Measurements from ENCODE around the gene COL17A1. TPM values are rescaled to one million over a fixed set of nuclear protein-coding genes. Genes with fewer than 3 reads are reported as not detected.

COL17A1 gene
- total and polyA plus RNA-seq, 2 of the 13 experiments (the other 11 are each of a cell fraction or from before 2014, with no cell fraction given), result 0.03 TPM; not detected in 1

DNA sequence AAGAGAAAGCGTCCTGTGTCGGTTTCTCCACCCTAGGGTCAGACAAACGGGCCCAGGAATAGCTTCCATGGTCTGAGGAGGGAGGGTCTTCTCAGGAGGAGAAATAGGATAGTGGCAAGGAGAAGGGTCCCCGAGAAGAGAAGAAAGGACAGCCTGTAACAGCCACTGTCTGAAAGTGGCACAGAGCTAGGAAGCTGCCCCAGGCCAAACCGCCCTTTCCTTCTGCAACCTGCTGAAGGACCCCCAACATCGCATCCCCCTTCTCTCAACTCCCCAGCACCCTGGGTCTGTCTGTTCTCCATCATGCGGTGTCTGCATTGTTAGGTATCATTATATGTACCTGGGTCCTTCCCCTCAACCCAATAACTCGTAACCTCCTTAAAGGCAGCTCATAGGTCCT lies 47.1 kb downstream of the COL17A1 start:
- no TSS peak for BruUV-seq (replicated peaks)
- H3K4me3 ChIP-seq (replicated peaks in 1 of 3; ENCODE audit: insufficient read depth in 1 of 3, low read depth in 2 of 3, low read length in 3 of 3), result no peak overlapping the region
- no peak overlapping the region for H3K9ac ChIP-seq (ENCODE audit: insufficient read depth, low read depth, low read length)
- no peak overlapping the region for H2AFZ ChIP-seq (ENCODE audit: low read length)
- intact Hi-C loops (cut with micrococcal nuclease; ENCODE audit: unreplicated experiment), result no loop called here
- no peak overlapping the region for H3K4me2 ChIP-seq (ENCODE audit: low read depth, low read length)
- no peak overlapping the region for H3K27ac ChIP-seq (ENCODE audit: extremely low read length, insufficient read depth, low read length)
- no peak for DNase-seq (ENCODE audit: low spot score)
- POLR2A ChIA-PET, result no interaction called here
- 42% methylated on average over 8 of the region's 8 CpGs for WGBS (ENCODE audit: low lambda C conversion rate)
- H3K36me3 ChIP-seq (replicated peaks in 1 of 2; ENCODE audit: control insufficient read depth in 1 of 2, insufficient read depth in 2 of 2, low read length in 2 of 2), result no peaks in the 10 kb centered on the region
- H3K9me3 ChIP-seq (ENCODE audit: low read length), result no peaks in the 10 kb centered on the region
- CTCF ChIA-PET (ENCODE audit: low intra/inter-chr PET ratio, low total read pairs), result no interaction called here
- peaks cover 2 to 28% of the 10 kb centered on the region in 2 experiments; a peak in 4 of 5 replicates for H3K27me3 ChIP-seq (ENCODE audit: control insufficient read depth in 1 of 2, insufficient read depth in 2 of 2, low read length in 2 of 2)
- no peak for ATAC-seq
- in situ Hi-C loops (cut with HindIII; ENCODE audit: extremely low pct_ligation_motif_present, low pct_unique_long_range_greater_than_20kb), result no loop called here
- H3K4me1 ChIP-seq (ENCODE audit: insufficient read depth, low read length), result no peaks in the 10 kb centered on the region; the same call in 1 of the 2 replicates
- FAIRE-seq, result no peak
- no peaks in the 10 kb centered on the region for H4K20me1 ChIP-seq (ENCODE audit: insufficient read depth, low read length)
- H3K79me2 ChIP-seq (ENCODE audit: insufficient read depth, low read length), result no peaks in the 10 kb centered on the region
- TF ChIP-seq, protein P1, sequence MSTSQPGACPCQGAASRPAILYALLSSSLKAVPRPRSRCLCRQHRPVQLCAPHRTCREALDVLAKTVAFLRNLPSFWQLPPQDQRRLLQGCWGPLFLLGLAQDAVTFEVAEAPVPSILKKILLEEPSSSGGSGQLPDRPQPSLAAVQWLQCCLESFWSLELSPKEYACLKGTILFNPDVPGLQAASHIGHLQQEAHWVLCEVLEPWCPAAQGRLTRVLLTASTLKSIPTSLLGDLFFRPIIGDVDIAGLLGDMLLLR (CRISPR knock-in tag; IDR thresholded peaks at IDR 0.05), result no peak
- TF ChIP-seq ZNF709 (CRISPR knock-in tag; IDR thresholded peaks at IDR 0.05), result no peak
- TF ChIP-seq REPIN1 (CRISPR knock-in tag; IDR thresholded peaks at IDR 0.05; ENCODE audit: borderline replicate concordance, low read depth), result no peak
- TF ChIP-seq ZBTB8A (CRISPR knock-in tag; IDR thresholded peaks at IDR 0.05; ENCODE audit: borderline replicate concordance, low read depth), result no peak
- no peak for TF ChIP-seq ZNF780A (CRISPR knock-in tag; IDR thresholded peaks at IDR 0.05)
- TF ChIP-seq, protein P2, sequence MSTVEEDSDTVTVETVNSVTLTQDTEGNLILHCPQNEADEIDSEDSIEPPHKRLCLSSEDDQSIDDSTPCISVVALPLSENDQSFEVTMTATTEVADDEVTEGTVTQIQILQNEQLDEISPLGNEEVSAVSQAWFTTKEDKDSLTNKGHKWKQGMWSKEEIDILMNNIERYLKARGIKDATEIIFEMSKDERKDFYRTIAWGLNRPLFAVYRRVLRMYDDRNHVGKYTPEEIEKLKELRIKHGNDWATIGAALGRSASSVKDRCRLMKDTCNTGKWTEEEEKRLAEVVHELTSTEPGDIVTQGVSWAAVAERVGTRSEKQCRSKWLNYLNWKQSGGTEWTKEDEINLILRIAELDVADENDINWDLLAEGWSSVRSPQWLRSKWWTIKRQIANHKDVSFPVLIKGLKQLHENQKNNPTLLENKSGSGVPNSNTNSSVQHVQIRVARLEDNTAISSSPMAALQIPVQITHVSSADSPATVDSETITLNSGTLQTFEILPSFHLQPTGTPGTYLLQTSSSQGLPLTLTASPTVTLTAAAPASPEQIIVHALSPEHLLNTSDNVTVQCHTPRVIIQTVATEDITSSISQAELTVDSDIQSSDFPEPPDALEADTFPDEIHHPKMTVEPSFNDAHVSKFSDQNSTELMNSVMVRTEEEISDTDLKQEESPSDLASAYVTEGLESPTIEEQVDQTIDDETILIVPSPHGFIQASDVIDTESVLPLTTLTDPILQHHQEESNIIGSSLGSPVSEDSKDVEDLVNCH (CRISPR knock-in tag; IDR thresholded peaks at IDR 0.05), result no peak
- TF ChIP-seq, protein P3, sequence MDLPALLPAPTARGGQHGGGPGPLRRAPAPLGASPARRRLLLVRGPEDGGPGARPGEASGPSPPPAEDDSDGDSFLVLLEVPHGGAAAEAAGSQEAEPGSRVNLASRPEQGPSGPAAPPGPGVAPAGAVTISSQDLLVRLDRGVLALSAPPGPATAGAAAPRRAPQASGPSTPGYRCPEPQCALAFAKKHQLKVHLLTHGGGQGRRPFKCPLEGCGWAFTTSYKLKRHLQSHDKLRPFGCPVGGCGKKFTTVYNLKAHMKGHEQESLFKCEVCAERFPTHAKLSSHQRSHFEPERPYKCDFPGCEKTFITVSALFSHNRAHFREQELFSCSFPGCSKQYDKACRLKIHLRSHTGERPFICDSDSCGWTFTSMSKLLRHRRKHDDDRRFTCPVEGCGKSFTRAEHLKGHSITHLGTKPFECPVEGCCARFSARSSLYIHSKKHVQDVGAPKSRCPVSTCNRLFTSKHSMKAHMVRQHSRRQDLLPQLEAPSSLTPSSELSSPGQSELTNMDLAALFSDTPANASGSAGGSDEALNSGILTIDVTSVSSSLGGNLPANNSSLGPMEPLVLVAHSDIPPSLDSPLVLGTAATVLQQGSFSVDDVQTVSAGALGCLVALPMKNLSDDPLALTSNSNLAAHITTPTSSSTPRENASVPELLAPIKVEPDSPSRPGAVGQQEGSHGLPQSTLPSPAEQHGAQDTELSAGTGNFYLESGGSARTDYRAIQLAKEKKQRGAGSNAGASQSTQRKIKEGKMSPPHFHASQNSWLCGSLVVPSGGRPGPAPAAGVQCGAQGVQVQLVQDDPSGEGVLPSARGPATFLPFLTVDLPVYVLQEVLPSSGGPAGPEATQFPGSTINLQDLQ (CRISPR knock-in tag; IDR thresholded peaks at IDR 0.05), result no peak
- TF ChIP-seq NFYB (CRISPR knock-in tag; IDR thresholded peaks at IDR 0.05), result no peak
- TF ChIP-seq ZNF549 (CRISPR knock-in tag; IDR thresholded peaks at IDR 0.05), result no peak
- TF ChIP-seq ZNF234 (CRISPR knock-in tag; conservative IDR thresholded peaks at IDR 0.05), result no peak
- no peak for TF ChIP-seq ZNF569 (CRISPR knock-in tag; IDR thresholded peaks at IDR 0.05; ENCODE audit: borderline replicate concordance)
- no peak for TF ChIP-seq ZNF446 (CRISPR knock-in tag; IDR thresholded peaks at IDR 0.05)
- TF ChIP-seq HNRNPLL (IDR thresholded peaks at IDR 0.05; ENCODE audit: low read depth, low read length, poor library complexity, severe bottlenecking), result no peak
- TF ChIP-seq ZNF749 (CRISPR knock-in tag; IDR thresholded peaks at IDR 0.05; ENCODE audit: borderline replicate concordance), result no peak
- TF ChIP-seq TARDBP (CRISPR knock-in tag; IDR thresholded peaks at IDR 0.05), result no peak
- TF ChIP-seq, protein P4, sequence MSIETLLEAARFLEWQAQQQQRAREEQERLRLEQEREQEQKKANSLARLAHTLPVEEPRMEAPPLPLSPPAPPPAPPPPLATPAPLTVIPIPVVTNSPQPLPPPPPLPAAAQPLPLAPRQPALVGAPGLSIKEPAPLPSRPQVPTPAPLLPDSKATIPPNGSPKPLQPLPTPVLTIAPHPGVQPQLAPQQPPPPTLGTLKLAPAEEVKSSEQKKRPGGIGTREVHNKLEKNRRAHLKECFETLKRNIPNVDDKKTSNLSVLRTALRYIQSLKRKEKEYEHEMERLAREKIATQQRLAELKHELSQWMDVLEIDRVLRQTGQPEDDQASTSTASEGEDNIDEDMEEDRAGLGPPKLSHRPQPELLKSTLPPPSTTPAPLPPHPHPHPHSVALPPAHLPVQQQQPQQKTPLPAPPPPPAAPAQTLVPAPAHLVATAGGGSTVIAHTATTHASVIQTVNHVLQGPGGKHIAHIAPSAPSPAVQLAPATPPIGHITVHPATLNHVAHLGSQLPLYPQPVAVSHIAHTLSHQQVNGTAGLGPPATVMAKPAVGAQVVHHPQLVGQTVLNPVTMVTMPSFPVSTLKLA (IDR thresholded peaks at IDR 0.05), result no peak
- no peak for TF ChIP-seq CCDC6 (CRISPR knock-in tag; IDR thresholded peaks at IDR 0.05)
- TF ChIP-seq HNRNPUL1 (IDR thresholded peaks at IDR 0.05; ENCODE audit: low read depth, low read length), result no peak
